LNCaP clone FGC (cell line): ENCODE data around the gene PLLP.
A peak's percentile ranks its signal among the peaks of the same experiment; 100 is the strongest.

Source experiments
- DNase-seq: peaks from one replicate; pipeline ENCODE4 v3.0.0-alpha.2; 2011; ENCODE audit warnings: low read depth
- H3K4me3 ChIP-seq: 2 replicates; pipeline ENCODE4 v1.5.1; 2011; ENCODE audit warnings: mild to moderate bottlenecking, low read depth, low read length, control low read depth
- CTCF ChIP-seq: IDR thresholded peaks from 2 replicates; pipeline ENCODE4 v1.5.1; 2012; ENCODE audit warnings: mild to moderate bottlenecking; ENCODE audit not compliant: control insufficient read depth, insufficient read depth; ENCODE audit errors: extremely low read depth

Gene PLLP

GRCh38 chr16:57244463-57244766 is 40.1 kb downstream of the PLLP start:
- DNase-seq: no peak
- peak overlapping the region; percentile 53 for H3K4me3 ChIP-seq
- no peak for TF ChIP-seq CTCF

GRCh38 chr16:57242650-57243049 is 41.8 kb downstream of the PLLP start:
- no peak overlapping the region for H3K4me3 ChIP-seq
- no peak for DNase-seq
- no peak for TF ChIP-seq CTCF

GRCh38 chr16:57240851-57241250 is 43.6 kb downstream of the PLLP start:
- no peak overlapping the region for H3K4me3 ChIP-seq
- DNase-seq: no peak
- no peak for TF ChIP-seq CTCF

- TF ChIP-seq CTCF: no peak
- no peak overlapping the region for H3K4me3 ChIP-seq
- no peak for DNase-seq
These were observed 45.4 kb downstream of the PLLP start for GRCh38 chr16:57239107-57239506.

- H3K4me3 ChIP-seq: no peak overlapping the region
- no peak for TF ChIP-seq CTCF
- no peak for DNase-seq
These were observed 45.8 kb downstream of the PLLP start for GRCh38 chr16:57238682-57239081.

- TF ChIP-seq CTCF: no peak
- no peak overlapping the region for H3K4me3 ChIP-seq
- DNase-seq: no peak
These were observed 48.5 kb downstream of the PLLP start for GRCh38 chr16:57236022-57236350.

GRCh38 chr16:57235128-57236021 is 49.1 kb downstream of the PLLP start:
- no peak overlapping the region for H3K4me3 ChIP-seq
- peak; percentile 70 for DNase-seq
- TF ChIP-seq CTCF: no peak
